KMS-11 (cell line): ENCODE data around the gene CCDC7.
A peak's percentile ranks its signal among the peaks of the same experiment; 100 is the strongest.

Source experiments
- H2AFZ ChIP-seq: fragments of 200-600 bp; sonication (generic); 2 replicates; pipeline ENCODE4 v1.6.1; 2016; ENCODE audit warnings: antibody characterized with exemption, mixed run types, low read depth
- H3K27ac ChIP-seq: fragments of 200-600 bp; sonication (generic); 2 replicates; pipeline ENCODE4 v1.6.1; 2016; ENCODE audit warnings: mild to moderate bottlenecking, mixed run types
- H3K27me3 ChIP-seq: fragments of 200-600 bp; sonication (generic); 2 replicates; pipeline ENCODE4 v1.6.1; 2017; ENCODE audit warnings: mild to moderate bottlenecking, low read depth, mixed run types, moderate library complexity; ENCODE audit not compliant: insufficient read depth
- H3K36me3 ChIP-seq: fragments of 200-600 bp; sonication (generic); 2 replicates; pipeline ENCODE4 v1.6.1; 2017; ENCODE audit warnings: mild to moderate bottlenecking, mixed run types; ENCODE audit not compliant: insufficient read depth
- H3K4me1 ChIP-seq: fragments of 200-600 bp; sonication (generic); 2 replicates; pipeline ENCODE4 v1.6.1; 2016; ENCODE audit warnings: mild to moderate bottlenecking, low read depth, mixed run types; ENCODE audit not compliant: poor library complexity, severe bottlenecking
- H3K4me2 ChIP-seq: fragments of 200-600 bp; sonication (generic); 2 replicates; pipeline ENCODE4 v1.7.0; 2016; ENCODE audit warnings: mild to moderate bottlenecking, mixed run types
- H3K4me3 ChIP-seq: fragments of 200-600 bp; sonication (generic); IDR thresholded peaks from 2 replicates; pipeline ENCODE4 v1.6.1; 2017; ENCODE audit warnings: low read depth, low read length, mixed read lengths; ENCODE audit not compliant: insufficient read depth
- H3K79me2 ChIP-seq: fragments of 200-600 bp; sonication (generic); 2 replicates; pipeline ENCODE4 v1.6.1; 2016; ENCODE audit warnings: low read depth, mixed run types; ENCODE audit not compliant: insufficient read depth
- H3K9ac ChIP-seq: fragments of 200-600 bp; sonication (generic); 2 replicates; pipeline ENCODE4 v1.6.1; 2016; ENCODE audit warnings: mild to moderate bottlenecking, mixed run types
- H4K20me1 ChIP-seq: fragments of 200-600 bp; sonication (generic); 2 replicates; pipeline ENCODE4 v1.6.1; 2016; ENCODE audit warnings: mild to moderate bottlenecking, mixed run types; ENCODE audit not compliant: insufficient read depth
- TF ChIP-seq, protein P1 (sequence below): fragments of 200-600 bp; sonication (generic); conservative IDR thresholded peaks from 2 replicates; pipeline ENCODE4 v1.6.1; 2017; ENCODE audit warnings: low read depth, mild to moderate bottlenecking, antibody characterized with exemption, low read length, moderate library complexity, mixed read lengths

CCDC7 gene

DNA sequence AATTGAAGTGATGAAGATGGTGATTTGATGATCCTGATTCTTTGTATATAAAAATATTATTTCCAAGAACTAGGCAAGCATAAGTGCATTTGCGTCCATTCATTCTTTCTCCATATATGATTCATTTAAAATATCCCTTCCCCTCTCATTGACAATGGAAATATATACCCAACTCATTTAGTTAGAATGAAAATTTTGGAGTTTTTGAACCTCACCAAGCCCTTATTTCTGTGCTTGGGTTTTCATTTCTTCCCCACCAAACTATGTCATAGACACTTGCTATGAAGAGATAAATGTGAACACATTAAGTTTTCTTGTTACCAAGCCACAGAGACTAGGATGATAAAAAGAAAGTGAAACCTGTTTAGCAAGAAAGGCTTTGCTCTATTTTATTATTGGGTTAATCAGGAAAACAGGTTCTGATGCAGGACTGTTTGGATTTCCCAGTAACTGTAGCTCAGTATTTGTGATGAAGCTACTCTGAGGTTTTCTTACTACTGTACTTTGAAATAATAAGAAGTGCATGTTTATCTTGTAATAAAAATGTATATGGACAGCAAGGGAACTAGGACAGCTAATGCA lies 443.8 kb downstream of the CCDC7 start:
- H3K27me3 ChIP-seq, result no peaks in the 10 kb centered on the region
- TF ChIP-seq, protein P1, sequence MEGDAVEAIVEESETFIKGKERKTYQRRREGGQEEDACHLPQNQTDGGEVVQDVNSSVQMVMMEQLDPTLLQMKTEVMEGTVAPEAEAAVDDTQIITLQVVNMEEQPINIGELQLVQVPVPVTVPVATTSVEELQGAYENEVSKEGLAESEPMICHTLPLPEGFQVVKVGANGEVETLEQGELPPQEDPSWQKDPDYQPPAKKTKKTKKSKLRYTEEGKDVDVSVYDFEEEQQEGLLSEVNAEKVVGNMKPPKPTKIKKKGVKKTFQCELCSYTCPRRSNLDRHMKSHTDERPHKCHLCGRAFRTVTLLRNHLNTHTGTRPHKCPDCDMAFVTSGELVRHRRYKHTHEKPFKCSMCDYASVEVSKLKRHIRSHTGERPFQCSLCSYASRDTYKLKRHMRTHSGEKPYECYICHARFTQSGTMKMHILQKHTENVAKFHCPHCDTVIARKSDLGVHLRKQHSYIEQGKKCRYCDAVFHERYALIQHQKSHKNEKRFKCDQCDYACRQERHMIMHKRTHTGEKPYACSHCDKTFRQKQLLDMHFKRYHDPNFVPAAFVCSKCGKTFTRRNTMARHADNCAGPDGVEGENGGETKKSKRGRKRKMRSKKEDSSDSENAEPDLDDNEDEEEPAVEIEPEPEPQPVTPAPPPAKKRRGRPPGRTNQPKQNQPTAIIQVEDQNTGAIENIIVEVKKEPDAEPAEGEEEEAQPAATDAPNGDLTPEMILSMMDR, result no peak

DNA sequence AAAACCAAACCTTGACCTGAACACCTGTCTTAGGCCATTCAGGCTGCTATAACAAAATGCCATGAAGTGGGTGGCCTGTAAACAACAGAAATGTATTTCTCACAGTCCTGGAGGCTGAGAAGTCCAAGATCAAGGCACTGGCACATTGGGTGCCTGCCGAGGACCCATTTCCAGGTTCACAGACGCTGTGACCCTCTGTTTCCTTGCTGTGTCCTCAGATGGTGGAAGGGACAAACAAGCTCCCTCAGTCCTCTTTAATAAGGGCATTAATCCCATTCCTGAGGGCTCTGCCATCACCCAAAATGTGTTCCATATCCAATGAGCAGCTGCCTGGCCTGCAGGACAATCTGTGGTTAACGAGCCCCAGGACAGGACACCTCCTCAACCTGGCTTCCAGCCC lies 444.5 kb downstream of the CCDC7 start:
- Histone ChIP-seq H3K27me3 (no peaks in the 10 kb centered on the region), H3K4me3 (no peak overlapping the region), H3K4me2 (no peak overlapping the region), H3K9ac (no peak overlapping the region), H4K20me1 (no peaks in the 10 kb centered on the region), H3K79me2 (no peaks in the 10 kb centered on the region), H3K36me3 (no peaks in the 10 kb centered on the region), H3K4me1 (peaks cover 9% of the 10 kb centered on the region), H2AFZ (no peak overlapping the region), H3K27ac (no peak overlapping the region)
- TF ChIP-seq, protein P1, result no peak

More for the DNA sequence above, 443.8 kb downstream of the CCDC7 start:
- Histone ChIP-seq H3K79me2 (no peaks in the 10 kb centered on the region), H3K4me2 (peak overlapping the region; percentile 29), H2AFZ (no peak overlapping the region), H4K20me1 (no peaks in the 10 kb centered on the region), H3K4me3 (no peak overlapping the region), H3K27ac (no peak overlapping the region), H3K9ac (no peak overlapping the region), H3K4me1 (peaks cover 9% of the 10 kb centered on the region), H3K36me3 (no peaks in the 10 kb centered on the region)

DNA sequence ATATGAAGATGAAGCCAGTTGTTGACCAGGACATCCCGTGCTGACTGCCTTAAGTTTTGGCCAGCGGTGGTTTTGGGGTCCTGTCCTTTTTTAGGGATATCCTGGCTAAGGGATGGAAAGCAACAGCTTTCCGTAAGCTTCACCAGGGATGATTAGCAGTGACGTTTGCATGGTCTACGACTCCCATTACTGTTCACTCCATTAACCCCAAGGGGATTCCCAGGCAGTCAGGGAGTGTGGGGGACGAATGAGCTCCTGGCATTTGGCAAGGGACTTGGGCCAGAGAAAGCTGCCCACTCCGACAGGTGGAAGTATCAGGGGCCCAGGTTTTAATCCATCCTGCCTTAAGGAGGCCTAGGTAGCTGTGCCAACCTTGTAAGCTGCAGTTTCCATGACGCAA lies 445.3 kb downstream of the CCDC7 start:
- H3K79me2 ChIP-seq, result no peaks in the 10 kb centered on the region
- no peaks in the 10 kb centered on the region for H3K27me3 ChIP-seq
- no peak overlapping the region for H3K4me2 ChIP-seq
- H4K20me1 ChIP-seq, result no peaks in the 10 kb centered on the region
- TF ChIP-seq, protein P1, result no peak
- H3K36me3 ChIP-seq, result no peaks in the 10 kb centered on the region
- H3K4me3 ChIP-seq, result no peak overlapping the region
- no peak overlapping the region for H3K27ac ChIP-seq
- no peak overlapping the region for H3K9ac ChIP-seq
- H2AFZ ChIP-seq, result no peak overlapping the region
- peaks cover 9% of the 10 kb centered on the region for H3K4me1 ChIP-seq

DNA sequence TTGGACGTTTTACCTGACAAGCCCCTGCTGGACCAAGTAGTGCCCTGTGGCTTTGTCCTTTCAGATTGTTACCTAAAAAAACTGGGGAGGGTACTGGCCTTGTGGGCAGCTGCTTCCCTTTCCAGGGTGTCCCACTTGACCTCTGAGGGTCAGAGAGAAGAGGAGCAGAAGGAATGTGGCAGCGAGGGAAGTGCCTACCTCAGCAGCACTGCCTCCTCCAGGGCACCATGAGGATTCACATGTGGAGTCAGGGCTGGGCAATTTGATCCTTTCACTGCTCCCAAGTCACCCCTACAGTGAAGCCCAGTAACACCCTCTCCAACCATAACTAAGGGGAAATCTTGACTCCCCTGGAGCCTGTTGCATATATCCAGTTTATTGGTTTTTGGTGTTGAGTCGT lies 447.5 kb downstream of the CCDC7 start:
- Histone ChIP-seq H3K9ac (no peak overlapping the region), H3K27me3 (no peaks in the 10 kb centered on the region), H3K79me2 (no peaks in the 10 kb centered on the region), H2AFZ (no peak overlapping the region), H3K4me2 (no peak overlapping the region), H3K4me3 (no peak overlapping the region), H3K36me3 (no peaks in the 10 kb centered on the region), H3K4me1 (peaks cover 9% of the 10 kb centered on the region), H4K20me1 (no peaks in the 10 kb centered on the region), H3K27ac (no peak overlapping the region)
- TF ChIP-seq, protein P1, result no peak
